ENCODE data around the gene MLXIP.
A peak's percentile ranks its signal among the peaks of the same experiment; 100 is the strongest.
"Not testable (repeated sequence)": the region's sequence is repeated elsewhere in the genome, so short reads cannot be mapped to it uniquely, and the experiment has no call there.

MLXIP gene

DNA sequence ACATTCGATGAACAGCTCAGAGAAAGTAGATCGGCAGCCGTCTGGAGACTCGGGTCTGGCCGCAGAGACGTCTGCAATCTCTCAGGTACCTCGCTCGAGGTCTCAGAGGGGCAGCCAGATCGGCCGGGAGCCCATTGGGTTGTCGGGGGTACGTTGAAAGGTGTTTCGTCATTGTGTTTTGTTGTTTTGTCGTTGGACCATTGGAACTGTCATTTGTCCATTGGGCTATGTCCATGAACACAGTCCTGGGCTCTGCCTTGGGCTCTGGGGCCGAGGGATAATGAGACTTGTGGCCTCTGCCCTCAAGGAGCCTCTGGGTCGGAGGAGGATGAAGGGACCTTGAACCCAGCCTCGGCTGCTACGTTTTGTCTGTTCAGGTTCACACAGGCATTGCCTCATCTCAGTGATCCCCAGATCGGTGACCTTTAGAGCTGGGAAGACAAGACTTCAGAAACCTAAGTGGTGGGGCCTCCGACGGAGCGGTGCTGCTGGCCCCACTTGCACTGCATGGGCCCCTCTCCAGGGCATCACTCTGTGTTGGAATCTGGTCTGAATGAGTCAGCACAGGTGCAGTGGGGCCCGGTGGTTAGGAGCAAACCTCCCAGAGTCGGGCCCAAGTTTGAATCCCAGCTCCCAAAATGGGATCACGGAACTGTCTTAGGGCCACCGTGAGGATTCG lies 23.6 kb upstream of the MLXIP start:
- DNase-seq (ENCODE audit: low spot score), result no peak

DNA sequence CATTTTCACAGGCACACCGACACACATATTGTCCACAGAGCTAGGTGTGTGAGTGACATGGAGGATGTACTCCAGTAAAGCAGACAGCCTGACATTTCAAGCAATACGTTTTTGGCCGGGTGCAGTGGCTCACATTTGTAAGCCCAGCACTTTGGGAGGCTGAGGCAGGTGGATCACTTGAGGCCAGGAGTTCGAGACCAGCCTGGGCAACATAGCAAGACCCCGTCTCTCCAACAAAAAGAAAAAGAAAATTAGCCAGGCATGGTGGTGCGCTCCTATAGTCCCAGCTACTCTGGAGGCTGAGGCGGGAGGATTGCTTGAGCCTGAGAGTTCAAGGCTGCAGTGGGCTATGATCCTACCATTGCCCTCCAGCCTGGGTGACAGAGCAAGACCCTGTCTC lies 22.1 kb upstream of the MLXIP start:
- DNase-seq (ENCODE audit: low spot score), result not testable (repeated sequence)

DNA sequence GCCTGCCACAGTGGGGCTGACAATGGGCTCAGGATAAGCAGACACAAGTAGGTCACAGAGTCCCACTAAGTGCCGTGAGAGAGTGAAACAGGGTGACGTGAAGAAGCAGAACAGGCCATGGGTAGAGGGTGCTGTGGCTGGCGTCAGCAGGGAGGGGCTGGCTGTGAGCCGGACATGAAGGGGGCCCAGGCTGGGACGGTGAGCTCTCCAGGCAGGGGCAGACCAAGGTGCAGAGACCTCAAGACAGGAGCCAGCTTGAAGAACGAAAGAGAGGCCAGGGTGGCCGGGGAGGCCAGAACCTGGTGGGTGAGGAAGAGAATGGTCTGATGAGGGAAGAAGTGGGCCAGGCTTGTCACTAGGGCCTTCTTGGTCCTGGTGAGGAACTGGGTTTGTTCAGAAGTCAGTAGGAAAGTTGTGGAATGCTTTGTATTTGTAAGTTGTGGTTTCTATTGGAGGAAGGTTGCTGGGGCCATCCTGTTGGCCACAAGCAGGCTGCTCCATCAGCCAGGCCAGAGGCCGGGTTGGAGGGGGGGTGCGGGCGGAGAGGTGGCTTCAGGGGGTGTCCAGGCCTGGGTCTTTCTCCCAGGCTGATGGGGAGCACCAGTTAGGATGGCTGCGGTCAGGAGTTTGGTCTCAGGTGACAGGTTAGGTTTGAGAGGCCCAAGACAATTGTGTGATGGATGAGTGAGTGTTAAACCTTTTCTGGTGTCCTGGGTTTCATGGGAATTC lies 21.4 kb upstream of the MLXIP start:
- DNase-seq (ENCODE audit: low spot score), result no peak

DNA sequence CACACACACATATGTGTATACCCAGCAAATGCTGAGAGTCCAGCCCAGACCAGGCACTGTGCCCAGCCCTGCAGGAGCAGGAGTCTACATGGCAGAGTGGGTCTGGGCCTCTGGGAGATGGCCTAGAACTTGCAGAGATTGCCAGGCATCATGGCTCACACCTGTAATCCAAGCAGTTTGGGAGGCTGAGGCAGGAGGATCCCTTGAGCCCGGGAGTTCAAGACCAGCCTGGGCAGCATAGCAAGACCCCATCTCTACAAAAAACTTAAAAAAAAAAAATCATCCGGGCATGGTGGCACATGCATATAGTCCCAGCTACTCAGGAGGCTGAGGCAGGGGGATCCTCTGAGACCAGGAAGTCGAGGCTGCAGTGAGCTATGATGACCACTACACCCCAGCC lies 20.8 kb upstream of the MLXIP start:
- no peak for DNase-seq (ENCODE audit: low spot score)

- no peak for DNase-seq (ENCODE audit: low spot score)
Measured at GRCh38 chr12:122058549-122059149, 19.9 kb upstream of the MLXIP start.

GRCh38 chr12:122059203-122059960 lies 19.2 kb upstream of the MLXIP start:
- DNase-seq (ENCODE audit: low spot score), result no peak

DNA sequence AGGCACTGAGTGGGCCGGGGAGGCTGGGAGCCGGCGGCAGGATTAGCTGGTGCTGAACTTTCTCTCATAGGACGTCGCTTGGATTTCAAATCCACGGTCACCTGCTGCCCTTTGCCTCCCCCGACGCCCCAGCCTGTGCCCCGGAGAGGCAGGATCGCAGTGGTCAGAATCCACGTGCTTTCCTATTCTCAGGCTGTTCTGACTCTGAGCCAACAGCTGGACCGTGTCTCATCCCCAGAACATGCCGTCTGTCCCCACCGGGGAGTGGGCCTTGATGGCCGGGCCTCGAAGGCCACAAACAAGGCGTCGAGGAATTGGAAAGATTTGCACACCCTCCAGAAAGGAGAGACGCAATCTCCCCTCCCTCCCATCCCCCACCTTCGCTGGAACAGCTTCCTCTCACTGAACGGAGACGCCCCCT lies 18.5 kb upstream of the MLXIP start:
- no peak for DNase-seq (ENCODE audit: low spot score)

DNA sequence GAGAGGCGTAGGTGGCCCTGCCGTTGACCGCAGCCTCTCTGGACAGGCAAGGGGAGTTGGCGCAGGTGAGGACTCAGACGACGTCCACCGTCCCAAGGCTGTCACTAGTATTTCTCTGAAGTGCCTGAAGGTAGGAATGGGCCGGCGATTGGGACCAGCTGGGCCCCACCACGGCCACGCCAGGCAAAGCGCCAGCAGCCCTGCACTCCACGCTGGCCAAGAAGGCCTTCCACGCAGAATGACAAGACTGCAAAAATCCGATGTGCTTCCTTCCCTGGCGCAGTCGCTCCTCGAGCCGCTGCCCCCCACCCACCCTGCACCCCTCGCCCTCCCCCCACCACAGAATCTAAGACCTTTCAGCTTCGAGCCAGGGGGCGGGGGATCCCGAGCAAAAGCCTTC lies 17.3 kb upstream of the MLXIP start:
- no peak for DNase-seq (ENCODE audit: low spot score)

DNA sequence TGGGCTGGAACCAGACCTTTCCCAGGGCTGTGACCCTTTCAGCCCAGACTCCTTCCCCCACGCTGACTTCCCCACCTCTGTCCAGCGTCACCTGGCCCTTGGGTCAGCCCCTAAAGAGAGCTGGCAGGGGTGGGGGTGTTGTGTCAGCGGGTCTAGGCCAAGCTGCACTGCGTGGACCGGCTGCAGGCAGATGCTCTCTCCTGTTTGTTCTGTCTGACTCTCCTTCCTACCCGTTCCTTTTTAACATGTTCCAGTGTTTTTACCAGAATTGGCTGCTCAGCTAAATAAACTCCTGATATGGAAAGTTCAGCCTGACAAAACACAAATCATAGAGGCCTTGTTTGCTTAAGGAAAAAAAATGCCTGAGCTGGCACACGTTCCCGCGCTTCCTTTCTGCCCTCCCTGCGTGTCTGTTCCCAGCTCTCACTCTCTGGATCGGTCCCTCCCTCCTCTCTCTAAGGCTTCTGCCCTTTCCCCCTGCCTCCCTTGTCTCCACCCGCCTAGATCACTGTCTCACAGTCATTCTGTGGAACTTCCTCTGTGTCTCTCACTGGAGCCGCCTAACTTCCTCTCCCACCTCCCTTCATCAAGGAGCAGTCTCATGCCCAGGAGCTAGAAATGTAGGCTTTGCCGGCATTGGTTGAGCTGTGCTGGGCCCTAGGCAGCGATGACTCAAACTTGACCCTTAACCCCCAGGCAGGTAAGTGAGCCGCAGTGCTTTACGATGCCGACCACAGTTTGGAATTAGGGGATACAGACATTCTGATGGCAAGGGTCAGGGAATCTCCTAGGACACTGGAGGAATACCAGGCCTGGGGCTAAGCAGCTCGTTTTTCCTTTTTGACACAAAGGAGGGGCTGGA lies 15.5 kb upstream of the MLXIP start:
- no peak for DNase-seq (ENCODE audit: low spot score)

- DNase-seq (ENCODE audit: low spot score), result no peak
Measured at GRCh38 chr12:122063694-122064024, 14.9 kb upstream of the MLXIP start.

DNA sequence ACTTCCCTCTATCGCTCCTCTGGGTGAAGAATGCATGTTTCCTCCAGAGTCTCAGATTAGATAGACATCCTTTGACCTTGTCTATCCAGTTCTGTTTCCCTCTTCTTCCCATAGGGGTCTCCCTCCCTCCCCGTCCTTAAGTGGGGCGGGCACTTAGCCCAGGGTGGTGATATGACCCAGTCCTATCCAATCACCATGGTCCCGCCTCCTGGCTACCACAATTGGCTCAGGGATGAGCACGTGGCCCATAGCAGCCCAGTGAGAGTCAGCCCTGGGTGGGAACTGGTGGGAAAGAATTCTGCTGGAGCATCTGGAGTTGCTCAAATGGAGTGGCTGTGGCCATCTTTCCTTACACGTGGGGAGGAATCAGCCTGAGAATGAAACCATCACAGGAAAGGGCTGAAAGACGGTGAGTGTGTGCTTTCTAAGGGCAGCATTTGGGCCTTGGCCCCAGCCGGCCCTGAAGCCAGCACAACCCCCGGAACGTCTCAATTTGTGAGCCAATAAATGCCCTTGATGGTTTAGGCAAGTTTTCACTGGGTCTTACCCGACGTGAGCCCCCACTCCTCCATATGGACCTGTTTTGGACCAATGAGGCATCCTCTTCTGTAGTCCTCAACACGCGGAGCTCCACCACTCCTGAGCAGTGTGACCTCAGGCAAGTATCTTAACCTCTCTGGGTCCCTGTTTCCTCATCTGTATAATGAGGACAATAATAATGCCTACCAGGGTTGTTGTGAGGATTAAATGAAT lies 14.4 kb upstream of the MLXIP start:
- peak; percentile 12 for DNase-seq (ENCODE audit: low spot score)

DNA sequence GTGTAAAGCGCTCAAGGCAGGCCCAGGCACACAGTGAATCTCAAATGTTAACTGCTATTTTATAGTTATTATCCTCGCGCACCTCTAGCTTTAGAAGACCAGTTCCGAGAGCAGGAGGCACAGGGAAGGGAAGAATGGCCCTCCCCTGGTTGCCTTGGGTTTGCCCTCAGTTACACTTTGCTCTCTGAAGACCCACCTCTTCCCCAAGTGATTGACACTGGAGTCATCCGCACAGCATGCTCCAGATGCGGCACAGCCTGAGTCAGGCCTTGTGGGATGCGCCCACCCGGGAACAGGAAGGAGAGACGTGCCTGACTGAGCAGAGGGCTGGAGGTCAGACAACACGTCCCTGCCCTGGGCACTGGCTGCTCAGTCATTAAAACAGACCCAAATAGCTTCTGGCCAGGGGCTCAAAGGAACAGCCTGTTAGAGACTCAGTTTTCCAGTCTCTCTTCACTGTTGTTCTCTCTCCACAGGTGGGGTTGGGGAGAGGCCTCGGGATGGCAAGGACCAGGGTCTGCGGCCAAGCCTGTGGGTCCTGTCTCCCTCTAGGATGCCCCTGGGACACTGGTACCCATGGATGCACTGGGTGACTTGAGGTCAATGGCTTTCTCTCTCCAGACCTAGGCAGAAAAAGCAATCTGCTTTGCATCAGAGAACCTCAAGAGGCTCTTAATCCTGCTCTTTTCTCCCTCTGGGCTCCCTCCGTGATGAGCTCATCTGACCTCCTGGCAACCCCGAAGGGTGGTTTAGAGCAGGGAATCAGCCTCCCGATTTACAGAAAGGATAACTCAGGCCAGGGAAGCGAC lies 13.6 kb upstream of the MLXIP start:
- DNase-seq (ENCODE audit: low spot score), result no peak

- DNase-seq (ENCODE audit: low spot score), result no peak
Measured at GRCh38 chr12:122067548-122067947, 11.0 kb upstream of the MLXIP start.

GRCh38 chr12:122067966-122068365 lies 10.6 kb upstream of the MLXIP start:
- no peak for DNase-seq (ENCODE audit: low spot score)

- no peak for DNase-seq (ENCODE audit: low spot score)
Measured at GRCh38 chr12:122072031-122072970, 6.3 kb upstream of the MLXIP start.

GRCh38 chr12:122073815-122074214 lies 4.7 kb upstream of the MLXIP start:
- DNase-seq (ENCODE audit: low spot score), result no peak

DNA sequence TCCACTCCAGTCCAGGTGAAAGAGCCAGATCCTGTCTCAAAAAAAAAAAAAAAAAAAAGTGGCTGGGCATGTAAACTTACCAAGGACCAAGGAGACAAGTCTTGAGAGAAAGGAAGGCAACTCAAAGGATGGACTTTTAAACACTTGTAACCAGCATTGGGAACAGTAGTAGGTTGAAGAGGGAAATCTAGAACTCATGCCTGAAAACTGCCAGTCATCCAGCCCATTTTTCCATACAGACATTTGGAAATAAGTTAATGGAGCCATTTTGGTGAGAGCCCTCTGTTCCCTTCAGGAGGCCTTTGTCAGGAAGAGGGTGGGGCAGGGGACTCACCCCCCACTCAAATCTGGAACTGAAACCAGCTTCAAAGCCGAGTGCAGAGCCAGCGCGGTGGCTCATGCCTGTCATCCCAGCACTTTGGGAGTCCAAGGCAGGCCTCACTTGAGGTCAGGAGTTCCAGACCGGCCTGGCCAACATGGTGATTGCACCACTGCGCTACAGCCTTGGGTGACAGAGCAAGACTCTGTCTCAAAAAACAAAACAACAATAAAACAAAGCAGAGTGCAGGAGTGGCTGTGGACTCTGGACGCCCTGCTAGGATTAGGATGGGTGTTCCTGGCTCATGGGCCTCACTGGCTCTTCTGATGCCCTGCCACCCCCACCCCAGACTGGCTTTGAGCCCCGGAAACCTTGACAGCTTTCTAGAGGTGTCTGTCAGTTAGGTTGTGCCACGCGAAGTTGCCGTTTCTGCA lies 1.6 kb upstream of the MLXIP start:
- DNase-seq (ENCODE audit: low spot score), result no peak

DNA sequence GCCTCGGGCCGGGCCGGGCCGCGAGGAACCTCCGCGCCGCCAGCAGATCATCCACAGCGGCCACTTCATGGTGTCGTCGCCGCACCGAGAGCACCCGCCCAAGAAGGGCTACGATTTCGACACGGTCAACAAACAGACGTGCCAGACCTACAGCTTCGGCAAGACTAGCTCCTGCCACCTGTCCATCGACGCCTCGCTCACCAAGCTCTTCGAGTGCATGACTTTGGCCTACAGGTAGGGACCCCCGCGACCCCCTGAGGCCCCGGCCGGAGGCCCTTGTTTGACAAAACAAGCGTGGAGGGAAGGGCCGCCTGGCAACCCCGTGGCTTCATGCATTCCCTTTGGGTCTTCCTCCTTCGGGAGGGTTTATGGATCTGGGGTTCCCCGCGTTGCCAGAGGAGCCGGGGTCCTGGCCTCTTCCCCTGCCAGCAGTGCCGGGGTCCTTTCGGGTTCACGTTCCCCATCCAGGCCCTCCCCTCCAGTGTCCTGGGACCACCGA lies 526 bp downstream of the MLXIP start:
- DNase-seq (ENCODE audit: low spot score), result no peak

Measured in CD4-positive, alpha-beta T cell treated with Interleukin-2 at 100 ng/mL for 4 hours (primary cell).